GM13976 (cell line): Measurements from ENCODE around the gene GALK2.

Experiments
- DNase-seq: peaks from one replicate; pipeline ENCODE4 v3.0.0; 2012; ENCODE audit warnings: low spot score
- in situ Hi-C: fragments of 300-500 bp; cut with MboI; formaldehyde crosslinking; loops from one replicate; pipeline ENCODE4 v1.12.0; 2022; ENCODE audit warnings: low sequenced_read_pairs, mixed read lengths, inconsistent platforms; ENCODE audit not compliant: unreplicated experiment
- TF ChIP-seq, protein P1 (sequence below): IDR thresholded peaks from 2 replicates; pipeline ENCODE4 v1.5.1; 2012; ENCODE audit warnings: borderline replicate concordance, mild to moderate bottlenecking; ENCODE audit not compliant: insufficient read depth; ENCODE audit errors: extremely low read depth, missing control alignments, control extremely low read depth

GALK2 gene

DNA sequence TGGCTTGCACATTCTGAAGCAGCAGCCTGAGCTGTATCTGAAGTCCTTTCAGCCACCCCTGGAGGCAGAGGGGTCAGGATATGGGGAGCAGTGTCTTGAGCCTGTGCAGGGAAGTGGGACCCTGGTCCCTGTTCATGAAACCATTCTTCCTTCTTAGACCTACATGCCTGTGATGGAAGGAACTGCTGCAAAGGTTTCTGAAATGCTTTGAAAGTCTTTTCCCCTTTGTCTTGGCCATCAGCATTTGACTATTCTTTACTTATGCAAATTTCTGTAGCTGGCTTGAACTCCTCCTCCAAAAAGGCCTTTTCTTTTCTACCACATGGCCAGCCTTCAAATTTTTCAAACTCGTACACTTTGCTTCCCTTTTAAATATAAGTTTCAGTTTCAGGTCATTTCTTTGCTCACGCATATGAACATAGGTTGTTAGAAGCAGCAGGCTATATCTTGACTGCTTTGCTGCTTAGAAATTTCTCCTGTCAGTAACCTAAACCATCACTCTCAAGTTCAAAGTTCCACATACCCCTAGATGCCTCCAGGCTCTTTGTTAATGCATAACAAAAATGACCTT lies 62.3 kb downstream of the GALK2 start:
- DNase-seq = no peak
- in situ Hi-C loops = loop anchor here (25.0 kb wide), 1 partner anchor 780 kb away; no protein-coding TSS in a partner anchor
- TF ChIP-seq, protein P1, sequence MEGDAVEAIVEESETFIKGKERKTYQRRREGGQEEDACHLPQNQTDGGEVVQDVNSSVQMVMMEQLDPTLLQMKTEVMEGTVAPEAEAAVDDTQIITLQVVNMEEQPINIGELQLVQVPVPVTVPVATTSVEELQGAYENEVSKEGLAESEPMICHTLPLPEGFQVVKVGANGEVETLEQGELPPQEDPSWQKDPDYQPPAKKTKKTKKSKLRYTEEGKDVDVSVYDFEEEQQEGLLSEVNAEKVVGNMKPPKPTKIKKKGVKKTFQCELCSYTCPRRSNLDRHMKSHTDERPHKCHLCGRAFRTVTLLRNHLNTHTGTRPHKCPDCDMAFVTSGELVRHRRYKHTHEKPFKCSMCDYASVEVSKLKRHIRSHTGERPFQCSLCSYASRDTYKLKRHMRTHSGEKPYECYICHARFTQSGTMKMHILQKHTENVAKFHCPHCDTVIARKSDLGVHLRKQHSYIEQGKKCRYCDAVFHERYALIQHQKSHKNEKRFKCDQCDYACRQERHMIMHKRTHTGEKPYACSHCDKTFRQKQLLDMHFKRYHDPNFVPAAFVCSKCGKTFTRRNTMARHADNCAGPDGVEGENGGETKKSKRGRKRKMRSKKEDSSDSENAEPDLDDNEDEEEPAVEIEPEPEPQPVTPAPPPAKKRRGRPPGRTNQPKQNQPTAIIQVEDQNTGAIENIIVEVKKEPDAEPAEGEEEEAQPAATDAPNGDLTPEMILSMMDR = no peak

DNA sequence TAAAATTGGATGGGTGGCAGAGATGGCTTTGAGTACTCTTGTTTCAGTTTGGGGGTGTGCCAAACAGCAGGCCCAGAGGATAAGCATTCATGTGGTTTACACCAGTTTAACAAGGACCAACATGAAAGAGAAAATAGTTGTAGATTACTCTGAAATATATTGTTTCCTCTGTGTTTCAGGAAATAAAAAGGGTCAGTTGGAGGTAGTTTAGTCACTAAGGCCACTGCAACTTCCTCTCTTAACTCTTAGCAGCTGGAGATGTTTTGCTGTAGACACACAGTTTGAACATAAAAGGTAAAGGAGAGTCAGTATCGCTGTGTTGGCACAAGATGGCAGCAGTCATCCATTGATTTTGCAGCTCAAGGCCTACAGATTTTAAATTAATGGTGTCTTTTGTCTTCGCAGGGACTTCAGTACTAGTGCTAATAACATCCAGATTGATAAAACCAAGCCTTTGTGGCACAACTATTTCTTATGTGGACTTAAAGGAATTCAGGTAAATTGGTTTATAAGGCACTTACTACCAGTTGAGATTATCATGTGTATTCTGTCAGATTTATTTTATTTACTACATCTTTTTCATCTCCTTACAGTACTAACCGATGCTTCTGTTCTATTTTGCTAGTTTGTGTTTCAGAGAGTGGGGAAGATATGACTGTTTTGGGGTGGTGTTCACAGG lies 65.5 kb downstream of the GALK2 start:
- in situ Hi-C loops = loop anchor here (25.0 kb wide), 1 partner anchor 777 kb away; no protein-coding TSS in a partner anchor
- TF ChIP-seq, protein P1 = peak; percentile 44
- peak; percentile 44 for DNase-seq

DNA sequence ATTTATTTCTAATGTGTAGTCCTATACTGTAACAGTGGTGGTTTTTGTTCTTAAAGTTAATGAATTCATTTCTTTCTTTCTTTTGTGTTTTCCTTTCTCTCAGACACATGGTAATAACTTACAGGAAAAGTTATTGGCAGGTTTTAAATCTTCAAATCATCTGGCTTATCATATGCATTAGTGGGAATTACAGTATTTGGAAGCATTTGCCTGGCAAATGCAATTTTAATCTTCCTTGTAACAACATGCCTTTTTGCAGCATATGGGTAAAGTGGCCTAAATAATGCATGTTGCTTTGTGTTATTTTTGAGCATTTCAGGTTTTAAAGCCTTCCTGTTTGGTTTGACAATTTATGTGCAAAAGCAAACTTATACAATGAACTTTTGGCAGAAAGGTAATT lies 66.8 kb downstream of the GALK2 start:
- in situ Hi-C loops = loop anchor here (25.0 kb wide), 1 partner anchor 775 kb away; no protein-coding TSS in a partner anchor
- TF ChIP-seq, protein P1 = no peak
- DNase-seq = no peak

DNA sequence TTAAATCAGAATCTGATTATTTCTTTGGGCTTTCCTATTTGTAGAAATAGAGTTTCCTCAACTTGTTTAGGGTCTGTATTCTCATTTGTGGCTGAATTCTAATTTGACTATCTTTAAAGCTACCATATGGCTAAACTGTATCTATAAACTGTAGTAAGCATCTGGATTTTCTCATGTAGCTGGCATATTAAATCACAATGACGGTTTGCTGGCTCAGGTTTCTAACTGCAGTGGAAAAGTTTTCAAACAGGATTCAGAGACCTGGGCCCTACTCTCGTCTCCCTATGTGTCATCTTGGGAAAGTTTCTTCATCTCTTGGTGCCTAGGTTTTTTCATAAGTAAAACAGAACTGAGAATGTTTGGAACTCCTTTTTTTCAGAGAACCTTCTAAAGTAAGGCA lies 68.3 kb downstream of the GALK2 start:
- in situ Hi-C loops = loop anchor here (25.0 kb wide), 1 partner anchor 774 kb away; no protein-coding TSS in a partner anchor
- TF ChIP-seq, protein P1 = no peak
- DNase-seq = no peak

DNA sequence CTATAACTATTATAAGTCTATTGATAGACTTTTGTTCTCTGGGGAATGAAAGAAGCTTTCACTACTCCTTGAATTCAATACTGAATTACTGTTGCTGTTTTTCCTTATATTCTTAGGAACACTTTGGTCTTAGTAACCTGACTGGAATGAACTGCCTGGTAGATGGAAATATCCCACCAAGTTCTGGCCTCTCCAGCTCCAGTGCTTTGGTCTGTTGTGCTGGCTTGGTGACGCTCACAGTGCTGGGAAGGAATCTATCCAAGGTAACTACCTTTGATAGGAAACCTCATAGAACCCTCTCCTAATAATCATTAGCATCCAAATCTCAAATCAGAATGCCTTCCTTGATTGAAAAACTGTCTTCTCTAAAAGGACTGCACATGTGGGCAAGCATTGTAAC lies 69.1 kb downstream of the GALK2 start:
- no peak for DNase-seq
- TF ChIP-seq, protein P1 = no peak
- in situ Hi-C loops = loop anchor here (25.0 kb wide), 1 partner anchor 773 kb away; no protein-coding TSS in a partner anchor

DNA sequence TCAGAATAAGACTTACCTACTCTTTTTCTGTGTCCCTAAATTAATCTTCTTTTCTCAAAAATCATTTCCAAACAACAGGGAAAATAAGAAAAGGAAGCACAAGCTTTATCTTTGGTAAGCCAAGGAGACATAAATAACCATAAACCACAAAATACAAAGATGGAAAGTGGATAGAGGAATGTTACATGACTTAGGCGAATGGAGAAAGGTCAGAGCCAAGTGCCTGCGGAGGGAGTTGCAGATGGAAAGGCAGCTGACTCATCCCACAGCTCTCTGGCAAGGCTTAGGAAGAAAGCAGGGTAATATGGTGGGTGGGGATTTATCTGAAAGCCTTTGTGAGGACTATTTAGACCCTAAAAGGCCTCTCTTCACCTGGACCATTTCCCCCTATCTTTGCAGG lies 72.8 kb downstream of the GALK2 start:
- no peak for DNase-seq
- in situ Hi-C loops = loop anchor here (25.0 kb wide), 1 partner anchor 769 kb away; no protein-coding TSS in a partner anchor
- TF ChIP-seq, protein P1 = no peak
